DMS53 treated with DMSO at 0.1 percent for 48 hours (cell line): ENCODE data around the gene USP5.

Experiments used
- DNase-seq: peaks from one replicate; lab custom pipeline; 2025; ENCODE audit not compliant: unreplicated experiment; lab: John Stamatoyannopoulos, UW

Gene USP5

DNA sequence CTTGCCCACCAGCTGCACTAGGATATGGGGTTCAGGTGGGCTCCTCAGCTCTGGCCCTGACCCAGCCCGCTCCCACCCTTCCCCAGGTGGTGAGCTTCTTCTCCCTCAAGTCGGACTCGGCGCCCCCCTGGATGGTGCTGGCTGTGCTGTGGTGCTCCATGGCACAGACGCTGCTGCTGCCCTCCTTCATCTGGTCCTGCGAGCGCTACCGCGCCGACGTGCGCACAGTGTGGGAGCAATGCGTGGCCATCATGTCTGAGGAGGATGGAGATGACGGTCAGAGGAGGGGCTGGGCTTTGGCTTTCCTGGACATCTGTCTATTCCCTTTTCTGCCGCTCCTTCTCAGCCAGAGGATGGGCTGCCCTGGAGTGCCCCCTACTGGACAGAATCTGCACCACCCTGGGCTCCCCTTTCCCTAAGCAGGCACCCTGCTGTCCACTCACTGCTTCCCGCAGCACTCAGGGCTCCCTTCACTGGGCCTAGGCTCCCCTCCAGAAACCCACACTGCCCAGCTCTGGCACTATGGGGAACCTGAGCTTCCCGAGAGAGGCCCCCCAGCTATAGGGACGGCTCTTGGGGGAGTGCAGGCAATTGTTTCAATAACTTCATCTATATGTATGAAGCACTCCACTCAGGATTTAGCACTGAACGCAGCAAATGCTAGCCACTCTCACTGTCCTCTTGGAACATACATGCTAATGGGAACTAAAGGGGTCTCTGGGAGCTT, 26.4 kb upstream of the USP5 start:
- DNase-seq = peak; percentile 95

DNA sequence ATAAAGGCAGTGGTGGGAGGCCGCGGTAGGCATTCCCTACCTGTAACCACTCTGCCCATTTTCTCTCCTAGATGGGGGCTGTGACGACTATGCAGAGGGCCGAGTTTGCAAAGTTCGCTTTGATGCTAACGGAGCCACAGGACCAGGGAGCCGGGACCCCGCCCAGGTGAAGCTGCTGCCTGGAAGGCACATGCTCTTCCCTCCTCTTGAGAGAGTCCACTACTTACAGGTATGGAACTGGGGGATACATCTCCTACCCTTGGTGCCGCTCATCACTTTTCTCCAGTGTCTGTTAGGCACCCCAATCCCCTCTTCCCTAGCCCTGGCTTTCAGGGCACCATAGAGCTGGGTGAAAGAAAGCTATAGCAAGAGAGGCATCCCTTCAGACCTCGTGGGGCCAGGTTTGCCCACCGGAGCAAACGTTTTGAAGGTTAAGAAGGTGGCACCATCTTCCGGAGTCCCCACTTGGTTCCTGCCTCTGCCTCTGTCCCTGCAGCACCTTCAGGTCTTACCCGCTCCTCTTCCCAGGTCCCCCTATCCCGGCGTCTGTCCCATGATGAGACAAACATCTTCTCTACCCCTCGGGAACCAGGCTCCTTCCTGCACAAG, 25.7 kb upstream of the USP5 start:
- no peak for DNase-seq

- no peak for DNase-seq
These were observed 25.1 kb upstream of the USP5 start for GRCh38 chr12:6826734-6827436.

GRCh38 chr12:6827437-6827911, 24.5 kb upstream of the USP5 start:
- DNase-seq = peak; percentile 78

DNA sequence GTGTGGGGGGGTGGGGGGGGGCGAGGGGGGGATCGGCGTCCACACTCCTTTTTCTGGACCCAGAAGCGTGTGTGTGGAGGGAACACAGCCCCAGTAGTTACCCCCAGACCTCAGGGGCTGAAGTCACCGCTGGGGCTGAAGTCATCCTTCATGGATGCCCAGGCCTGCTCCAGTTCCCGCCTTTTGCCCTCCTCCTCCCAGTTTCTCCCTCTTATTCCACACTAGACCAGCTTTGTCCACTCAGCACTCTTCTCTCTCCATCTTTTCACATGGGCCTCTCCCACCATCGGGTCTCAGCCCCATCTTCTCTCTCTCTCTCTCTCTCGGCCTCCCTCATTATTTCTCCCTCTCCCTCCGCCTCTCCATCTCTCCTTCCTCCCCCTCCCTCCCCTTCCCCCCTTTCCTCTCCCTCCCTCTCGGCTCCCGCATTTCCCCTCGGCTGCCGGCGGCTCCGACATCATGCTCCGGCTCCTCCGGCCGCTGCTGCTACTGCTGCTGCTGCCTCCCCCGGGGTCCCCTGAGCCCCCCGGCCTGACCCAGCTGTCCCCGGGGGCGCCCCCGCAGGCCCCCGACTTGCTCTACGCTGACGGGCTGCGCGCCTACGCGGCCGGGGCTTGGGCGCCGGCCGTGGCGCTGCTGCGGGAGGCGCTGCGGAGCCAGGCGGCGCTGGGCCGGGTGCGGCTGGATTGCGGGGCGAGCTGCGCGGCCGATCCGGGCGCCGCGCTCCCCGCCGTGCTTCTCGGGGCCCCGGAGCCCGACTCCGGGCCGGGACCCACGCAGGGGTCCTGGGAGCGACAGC, 23.8 kb upstream of the USP5 start, which contains the start of gene P3H3:
Gene P3H3 (plus strand): TSS at position 426 of the 799 bp plus-strand sequence. CDS start 34 bp downstream, at position 460.
- DNase-seq = peak; percentile 60

DNA sequence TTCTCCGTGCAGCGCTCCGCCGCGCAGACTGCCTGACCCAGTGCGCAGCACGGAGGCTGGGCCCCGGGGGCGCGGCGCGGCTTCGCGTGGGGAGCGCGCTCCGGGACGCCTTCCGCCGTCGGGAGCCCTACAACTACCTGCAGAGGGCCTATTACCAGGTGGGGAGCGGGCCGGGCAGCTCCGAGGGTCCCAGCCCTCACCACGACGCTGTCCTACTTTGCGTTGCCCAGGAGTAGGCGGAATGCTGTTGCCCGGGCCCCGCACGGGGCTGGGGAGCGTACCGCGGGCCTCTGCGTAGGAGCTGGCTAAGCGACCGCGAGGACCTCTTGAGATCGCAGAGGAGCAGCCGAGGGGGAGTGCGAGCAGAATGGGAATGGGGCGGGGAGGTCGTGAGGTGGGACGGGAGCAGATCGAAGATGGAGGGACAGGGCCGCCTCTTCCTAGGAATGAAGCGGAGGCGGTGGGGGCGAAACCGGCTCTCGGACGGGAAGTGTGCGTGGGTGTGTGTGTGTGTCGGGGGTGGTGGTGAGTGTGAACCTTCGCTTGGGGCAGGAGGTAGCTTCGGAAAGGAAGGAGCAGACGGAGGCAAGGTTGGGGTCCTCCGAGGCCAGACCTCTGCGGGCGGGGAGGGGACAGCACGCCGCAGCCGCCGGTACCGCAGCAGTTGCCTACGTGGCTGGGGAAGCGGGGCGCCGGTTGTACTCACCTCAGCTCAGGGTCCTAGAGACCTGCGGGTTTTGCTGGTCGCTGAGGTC, 23.0 kb upstream of the USP5 start:
- DNase-seq = no peak

GRCh38 chr12:6829536-6830220, 22.3 kb upstream of the USP5 start:
- no peak for DNase-seq

DNA sequence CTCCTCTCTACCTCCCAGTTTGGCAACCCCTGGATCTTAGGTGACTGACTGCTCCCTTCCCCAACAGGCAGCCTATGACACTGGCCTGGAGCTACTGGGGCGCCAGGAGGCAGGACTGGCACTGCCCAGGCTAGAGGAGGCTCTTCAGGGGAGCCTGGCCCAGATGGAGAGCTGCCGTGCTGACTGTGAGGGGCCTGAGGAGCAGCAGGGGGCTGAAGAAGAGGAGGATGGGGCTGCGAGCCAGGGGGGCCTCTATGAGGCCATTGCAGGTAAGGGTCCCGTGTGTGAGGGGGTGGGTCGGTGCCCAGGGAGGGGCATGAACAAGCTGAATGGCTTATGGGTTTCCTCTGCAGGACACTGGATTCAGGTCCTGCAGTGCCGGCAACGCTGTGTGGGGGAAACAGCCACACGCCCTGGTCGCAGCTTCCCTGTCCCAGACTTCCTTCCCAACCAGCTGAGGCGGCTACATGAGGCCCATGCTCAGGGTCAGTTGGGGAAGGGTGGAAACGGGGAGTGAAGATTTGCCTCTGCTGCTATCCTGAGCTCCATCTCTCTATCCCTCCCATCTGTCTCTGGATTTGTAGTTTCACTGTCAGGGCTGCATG, 21.6 kb upstream of the USP5 start:
- no peak for DNase-seq

DNA sequence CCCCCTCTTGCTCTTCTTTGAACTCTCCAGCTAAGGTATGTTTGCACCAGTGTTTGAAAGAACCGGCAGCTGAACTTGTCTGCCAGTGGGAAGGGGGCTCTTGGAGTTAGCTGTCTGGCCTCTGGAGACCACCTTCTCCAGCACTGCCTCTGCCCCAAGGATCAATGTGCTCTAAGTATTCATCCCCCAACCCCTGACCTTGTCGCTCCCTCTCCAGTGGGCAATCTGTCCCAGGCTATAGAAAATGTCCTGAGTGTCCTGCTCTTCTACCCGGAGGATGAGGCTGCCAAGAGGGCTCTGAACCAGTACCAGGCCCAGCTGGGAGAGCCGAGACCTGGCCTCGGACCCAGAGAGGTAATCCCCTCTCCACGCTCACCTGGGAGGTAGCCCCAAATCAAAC, 21.0 kb upstream of the USP5 start:
- no peak for DNase-seq

DNA sequence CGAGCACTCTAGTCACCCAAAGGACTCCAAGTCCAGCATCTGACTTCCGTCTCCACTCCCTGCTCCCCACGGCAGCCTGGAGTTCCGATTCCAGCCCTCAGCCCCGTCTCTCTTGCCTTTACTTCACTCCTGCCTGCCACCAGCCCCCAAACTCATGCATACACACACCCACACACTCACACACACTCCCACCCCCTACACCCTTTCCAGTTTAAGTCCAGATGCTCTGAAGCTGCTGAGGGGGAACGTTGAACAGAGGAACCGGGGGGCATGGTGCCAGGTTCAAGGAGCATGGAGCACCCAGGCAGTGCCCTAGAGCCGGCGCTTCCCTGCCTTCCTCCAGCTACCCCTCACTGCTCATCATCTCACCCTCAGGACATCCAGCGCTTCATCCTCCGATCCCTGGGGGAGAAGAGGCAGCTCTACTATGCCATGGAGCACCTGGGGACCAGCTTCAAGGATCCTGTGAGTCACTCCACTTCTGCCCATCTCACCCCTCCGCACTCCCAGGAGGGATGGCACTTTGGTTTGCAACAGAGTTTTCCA, 20.4 kb upstream of the USP5 start:
- no peak for DNase-seq

GRCh38 chr12:6832125-6832524, 19.8 kb upstream of the USP5 start:
- no peak for DNase-seq

- DNase-seq = no peak
These were observed 18.6 kb upstream of the USP5 start for GRCh38 chr12:6833189-6833890.

DNA sequence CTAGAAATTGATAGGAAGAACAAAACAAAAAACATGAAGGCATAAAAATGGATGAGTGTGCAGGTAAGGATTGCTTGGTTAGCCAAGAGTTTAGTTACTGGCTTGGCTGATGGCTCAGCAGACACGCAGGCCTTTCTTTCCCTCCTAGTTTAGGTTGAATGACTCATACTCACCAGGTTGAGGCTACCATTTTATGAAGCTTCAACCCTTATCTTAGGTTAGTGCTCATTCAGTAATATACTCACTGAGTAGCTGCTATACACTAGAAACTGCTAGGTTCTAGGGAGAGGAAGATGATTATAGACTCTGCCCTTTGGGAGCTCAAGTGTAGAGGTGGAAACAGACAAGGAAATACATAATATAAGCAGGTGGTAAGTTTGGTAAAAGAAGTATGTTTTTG, 17.7 kb upstream of the USP5 start:
- no peak for DNase-seq

DNA sequence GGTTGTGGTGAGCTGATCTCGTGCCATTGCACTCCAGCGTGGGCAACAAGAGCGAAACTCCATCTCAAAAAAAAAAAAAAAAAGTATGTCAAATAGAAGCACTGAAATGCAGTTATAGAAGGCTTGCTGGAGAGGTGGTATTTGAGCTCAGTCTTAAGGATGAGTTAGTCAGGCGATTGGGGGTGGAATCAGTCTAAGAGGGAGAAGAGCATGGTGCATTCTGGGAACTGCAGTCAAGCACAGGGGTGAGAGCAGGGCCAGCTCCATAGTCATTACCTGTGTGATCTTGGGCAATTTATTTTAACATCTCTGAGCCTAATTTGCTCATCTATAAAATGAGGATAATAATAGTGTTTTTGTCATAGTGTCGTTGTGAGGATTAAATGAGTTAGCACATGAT, 17.1 kb upstream of the USP5 start:
- DNase-seq = no peak

- DNase-seq = no peak
These were observed 15.1 kb upstream of the USP5 start for GRCh38 chr12:6836851-6837250.

DNA sequence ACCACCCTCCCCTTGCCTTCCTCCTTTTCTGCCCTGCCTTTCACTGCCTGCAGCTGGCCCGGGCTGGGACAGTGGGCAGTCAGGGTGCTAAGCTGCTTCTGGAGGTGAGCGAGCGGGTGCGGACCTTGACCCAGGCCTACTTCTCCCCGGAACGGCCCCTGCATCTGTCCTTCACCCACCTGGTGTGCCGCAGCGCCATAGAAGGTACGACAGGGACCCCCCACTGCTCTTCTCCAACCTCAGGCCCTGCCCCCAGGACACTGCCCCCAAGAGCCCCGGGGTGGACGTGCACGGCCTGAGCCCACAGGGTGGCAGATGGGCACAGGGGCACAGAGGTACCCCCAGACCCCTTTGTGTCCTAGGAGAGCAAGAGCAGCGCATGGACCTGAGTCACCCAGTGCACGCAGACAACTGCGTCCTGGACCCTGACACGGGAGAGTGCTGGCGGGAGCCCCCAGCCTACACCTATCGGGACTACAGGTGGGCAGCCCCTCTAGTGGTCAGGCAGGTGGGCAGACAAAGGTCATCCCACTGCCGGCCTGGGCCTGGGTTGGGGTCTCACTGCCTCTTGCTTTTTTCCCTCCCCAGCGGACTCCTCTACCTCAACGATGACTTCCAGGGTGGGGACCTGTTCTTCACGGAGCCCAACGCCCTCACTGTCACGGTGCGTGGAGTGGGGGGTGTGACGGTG, 14.4 kb upstream of the USP5 start:
- no peak for DNase-seq

GRCh38 chr12:6838854-6839253, 13.1 kb upstream of the USP5 start:
- DNase-seq = no peak
